WTC11 (cell line): Measurements from ENCODE around the gene CSPG5. TPM values are rescaled to one million over a fixed set of nuclear protein-coding genes. Genes with fewer than 3 reads are reported as not detected.

Source experiments
- ATAC-seq: fragments of 200-7000 bp; cut with Tn5 transposase; 2 replicates; pipeline ENCODE4 v1.10.0; 2021; ENCODE audit warnings: mild to moderate bottlenecking, moderate library complexity
- CTCF ChIA-PET: fragments of 300-600 bp; sonication (Branson Sonifier 250); formaldehyde crosslinking; loops from one replicate; lab custom pipeline; 2021; ENCODE audit warnings: antibody characterized with exemption; lab: Charles Lee
- POLR2A ChIA-PET: fragments of 350-600 bp; sonication (Branson Sonifier 250); formaldehyde crosslinking; loops from one replicate; lab custom pipeline; 2021; ENCODE audit warnings: antibody characterized with exemption; lab: Charles Lee
- DNase-seq: peaks from one replicate; pipeline ENCODE4 v3.0.0; 2021; ENCODE audit warnings: low spot score
- H3K27ac Mint-ChIP-seq: 2 replicates; pipeline ENCODE4 v1.8.0; 2021; ENCODE audit warnings: mixed read lengths
- H3K27me3 Mint-ChIP-seq: 2 replicates; pipeline ENCODE4 v1.8.0; 2021; ENCODE audit warnings: low read depth, mild to moderate bottlenecking, moderate library complexity, mixed read lengths
- H3K36me3 Mint-ChIP-seq: 2 replicates; pipeline ENCODE4 v1.8.0; 2021; ENCODE audit warnings: mixed read lengths
- H3K4me1 Mint-ChIP-seq: 2 replicates; pipeline ENCODE4 v1.8.0; 2022; ENCODE audit warnings: mixed read lengths
- H3K4me3 Mint-ChIP-seq: 2 replicates; pipeline ENCODE4 v1.8.0; 2021; ENCODE audit warnings: mild to moderate bottlenecking, moderate library complexity, mixed read lengths
- H3K9me3 Mint-ChIP-seq: 2 replicates; pipeline ENCODE4 v1.8.0; 2021; ENCODE audit warnings: mixed read lengths
- EMX1 ChIP-seq: fragments of 250-450 bp; sonication (Bioruptor Pico); IDR thresholded peaks from 2 replicates; pipeline ENCODE4 v1.8.0; 2021; ENCODE audit warnings: mild to moderate bottlenecking
- ESRRA ChIP-seq: sonication (generic); formaldehyde crosslinking; IDR thresholded peaks from 2 replicates; pipeline ENCODE4 v1.8.1; 2022; ENCODE audit warnings: mild to moderate bottlenecking, missing genetic modification reagents, borderline replicate concordance
- ETV6 ChIP-seq: sonication (generic); formaldehyde crosslinking; IDR thresholded peaks from 2 replicates; pipeline ENCODE4 v1.8.1; 2022; ENCODE audit warnings: mild to moderate bottlenecking, missing genetic modification reagents
- GABPB1 ChIP-seq: sonication (generic); formaldehyde crosslinking; IDR thresholded peaks from 2 replicates; pipeline ENCODE4 v1.8.1; 2023; ENCODE audit warnings: mild to moderate bottlenecking, missing genetic modification reagents
- HMGA2 ChIP-seq: fragments of 250-450 bp; sonication (Bioruptor Pico); IDR thresholded peaks from 2 replicates; pipeline ENCODE4 v1.4.0; 2021; ENCODE audit warnings: mild to moderate bottlenecking, moderate library complexity
- MYBL2 ChIP-seq: sonication (generic); formaldehyde crosslinking; IDR thresholded peaks from 2 replicates; pipeline ENCODE4 v1.8.1; 2023; ENCODE audit warnings: mild to moderate bottlenecking, moderate library complexity, missing genetic modification reagents
- NFE2L1 ChIP-seq: sonication (generic); formaldehyde crosslinking; IDR thresholded peaks from 2 replicates; pipeline ENCODE4 v1.8.1; 2023; ENCODE audit warnings: missing genetic modification reagents
- NR1H2 ChIP-seq: sonication (generic); formaldehyde crosslinking; IDR thresholded peaks from 2 replicates; pipeline ENCODE4 v1.9.0; 2021; ENCODE audit warnings: mild to moderate bottlenecking, moderate library complexity, missing genetic modification reagents
- NR2C2 ChIP-seq: sonication (generic); formaldehyde crosslinking; IDR thresholded peaks from 2 replicates; pipeline ENCODE4 v1.8.0; 2022; ENCODE audit warnings: mild to moderate bottlenecking, missing genetic modification reagents
- TCF7 ChIP-seq: sonication (generic); formaldehyde crosslinking; IDR thresholded peaks from 2 replicates; pipeline ENCODE4 v1.8.0; 2022; ENCODE audit warnings: mild to moderate bottlenecking, low read depth, missing genetic modification reagents, moderate library complexity
- TEAD4 ChIP-seq: sonication (generic); formaldehyde crosslinking; IDR thresholded peaks from 2 replicates; pipeline ENCODE4 v1.8.0; 2022; ENCODE audit warnings: mild to moderate bottlenecking, missing genetic modification reagents
- TP53 ChIP-seq: sonication (generic); formaldehyde crosslinking; IDR thresholded peaks from 2 replicates; pipeline ENCODE4 v1.8.1; 2023; ENCODE audit warnings: mild to moderate bottlenecking, missing genetic modification reagents
- ZNF423 ChIP-seq: fragments of 250-450 bp; sonication (Bioruptor Pico); IDR thresholded peaks from 2 replicates; pipeline ENCODE4 v2.1.2; 2022; ENCODE audit warnings: mild to moderate bottlenecking, moderate library complexity
- ZNF671 ChIP-seq: fragments of 250-450 bp; sonication (Bioruptor Pico); IDR thresholded peaks from 2 replicates; pipeline ENCODE4 v1.8.0; 2021; ENCODE audit warnings: mild to moderate bottlenecking
- total RNA-seq: library from RNA; stranded (reverse); gene quantifications from 3 replicates; pipeline ENCODE4 v1.2.3, GENCODE V29; 2021
- TF ChIP-seq, protein P1 (sequence below): sonication (generic); formaldehyde crosslinking; IDR thresholded peaks from 2 replicates; pipeline ENCODE4 v1.8.1; 2023; ENCODE audit warnings: mild to moderate bottlenecking, moderate library complexity, missing genetic modification reagents
- TF ChIP-seq, protein P2 (sequence below): fragments of 200-600 bp; IDR thresholded peaks from 2 replicates; pipeline ENCODE4 v1.8.0; 2022; ENCODE audit warnings: antibody characterized with exemption
- TF ChIP-seq, protein P3 (sequence below): sonication (generic); formaldehyde crosslinking; IDR thresholded peaks from 2 replicates; pipeline ENCODE4 v1.8.1; 2022; ENCODE audit warnings: mild to moderate bottlenecking, moderate library complexity, missing genetic modification reagents
- TF ChIP-seq, protein P4 (sequence below): sonication (generic); formaldehyde crosslinking; IDR thresholded peaks from 2 replicates; pipeline ENCODE4 v1.8.0; 2022; ENCODE audit warnings: mild to moderate bottlenecking, missing genetic modification reagents
- TF ChIP-seq, protein P5 (sequence below): sonication (generic); formaldehyde crosslinking; IDR thresholded peaks from 2 replicates; pipeline ENCODE4 v1.8.0; 2023; ENCODE audit warnings: missing genetic modification reagents, mild to moderate bottlenecking, borderline replicate concordance

CSPG5 gene
- total RNA-seq, 1 experiment from 2014 or later, result 3.3 TPM

DNA sequence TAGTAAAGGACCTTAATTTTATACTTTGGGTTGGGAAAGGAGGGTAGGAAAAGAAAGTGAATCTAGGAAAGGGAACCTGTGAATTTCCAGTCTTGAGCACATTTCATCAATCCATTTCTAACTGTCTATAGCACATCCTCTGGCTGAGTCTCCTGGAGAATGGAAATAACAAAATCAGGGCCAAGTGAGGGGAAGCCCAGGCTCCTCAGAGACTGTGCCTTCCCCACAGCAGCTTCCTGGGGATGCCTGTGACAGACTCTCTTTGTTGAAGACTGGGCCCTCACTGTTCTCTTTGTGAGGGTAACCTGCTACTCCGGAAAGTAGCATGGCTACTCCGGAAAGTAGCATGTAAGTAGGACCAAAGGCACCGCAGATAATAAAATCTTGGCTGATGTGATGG lies 22.6 kb upstream of the CSPG5 start (continued):
- TF ChIP-seq, protein P1, sequence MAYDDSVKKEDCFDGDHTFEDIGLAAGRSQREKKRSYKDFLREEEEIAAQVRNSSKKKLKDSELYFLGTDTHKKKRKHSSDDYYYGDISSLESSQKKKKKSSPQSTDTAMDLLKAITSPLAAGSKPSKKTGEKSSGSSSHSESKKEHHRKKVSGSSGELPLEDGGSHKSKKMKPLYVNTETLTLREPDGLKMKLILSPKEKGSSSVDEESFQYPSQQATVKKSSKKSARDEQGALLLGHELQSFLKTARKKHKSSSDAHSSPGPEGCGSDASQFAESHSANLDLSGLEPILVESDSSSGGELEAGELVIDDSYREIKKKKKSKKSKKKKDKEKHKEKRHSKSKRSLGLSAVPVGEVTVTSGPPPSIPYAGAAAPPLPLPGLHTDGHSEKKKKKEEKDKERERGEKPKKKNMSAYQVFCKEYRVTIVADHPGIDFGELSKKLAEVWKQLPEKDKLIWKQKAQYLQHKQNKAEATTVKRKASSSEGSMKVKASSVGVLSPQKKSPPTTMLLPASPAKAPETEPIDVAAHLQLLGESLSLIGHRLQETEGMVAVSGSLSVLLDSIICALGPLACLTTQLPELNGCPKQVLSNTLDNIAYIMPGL, result no peak
- TF ChIP-seq ESRRA (CRISPR knock-in tag), result no peak
- TF ChIP-seq ETV6 (CRISPR knock-in tag), result no peak
- no peak for TF ChIP-seq NR1H2 (CRISPR knock-in tag)
- no peak for TF ChIP-seq GABPB1 (CRISPR knock-in tag)
- TF ChIP-seq ZNF671 (CRISPR knock-in tag), result no peak

DNA sequence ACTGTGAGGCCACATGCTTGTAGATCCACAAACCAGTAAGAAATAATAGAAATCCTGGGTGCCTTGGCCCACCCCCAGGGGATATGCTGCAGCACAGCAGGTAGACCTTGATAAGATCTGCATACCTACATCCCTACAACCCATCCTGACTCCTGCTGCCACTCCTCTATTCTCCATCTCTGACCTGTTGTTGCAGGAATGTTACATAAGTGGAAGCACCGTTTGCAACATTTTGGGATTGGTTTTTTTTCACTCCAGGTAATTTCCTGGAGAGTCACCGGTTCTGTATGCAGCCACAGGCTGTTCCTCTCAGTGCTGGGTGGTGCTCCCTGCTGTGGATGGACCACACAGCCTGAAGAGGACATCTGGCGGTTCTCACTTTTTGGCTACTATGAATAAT lies 16.1 kb upstream of the CSPG5 start:
- H3K36me3 Mint-ChIP-seq, result peaks cover 61% of the 10 kb centered on the region
- no peaks in the 10 kb centered on the region for H3K27me3 Mint-ChIP-seq
- H3K4me1 Mint-ChIP-seq, result 0 out of 2 replicates have a peak, but pooled peaks cover 6% of the 10 kb centered on the region
- DNase-seq (no peak), ATAC-seq (peak; percentile 66)
- no peak overlapping the region for H3K4me3 Mint-ChIP-seq
- no peak for TF ChIP-seq NR2C2 (CRISPR knock-in tag)
- no peak for TF ChIP-seq TP53 (CRISPR knock-in tag)
- no peak for TF ChIP-seq HMGA2
- TF ChIP-seq ZNF423 (CRISPR knock-in tag), result peak; percentile 76
- TF ChIP-seq MYBL2 (CRISPR knock-in tag), result no peak
- TF ChIP-seq, all 79 proteins: peak for 1
- ChIA-PET CTCF (no interaction called here), POLR2A (no interaction called here)
- H3K9me3 Mint-ChIP-seq, result no peaks in the 10 kb centered on the region
- H3K27ac Mint-ChIP-seq, result peak overlapping the region; percentile 59

DNA sequence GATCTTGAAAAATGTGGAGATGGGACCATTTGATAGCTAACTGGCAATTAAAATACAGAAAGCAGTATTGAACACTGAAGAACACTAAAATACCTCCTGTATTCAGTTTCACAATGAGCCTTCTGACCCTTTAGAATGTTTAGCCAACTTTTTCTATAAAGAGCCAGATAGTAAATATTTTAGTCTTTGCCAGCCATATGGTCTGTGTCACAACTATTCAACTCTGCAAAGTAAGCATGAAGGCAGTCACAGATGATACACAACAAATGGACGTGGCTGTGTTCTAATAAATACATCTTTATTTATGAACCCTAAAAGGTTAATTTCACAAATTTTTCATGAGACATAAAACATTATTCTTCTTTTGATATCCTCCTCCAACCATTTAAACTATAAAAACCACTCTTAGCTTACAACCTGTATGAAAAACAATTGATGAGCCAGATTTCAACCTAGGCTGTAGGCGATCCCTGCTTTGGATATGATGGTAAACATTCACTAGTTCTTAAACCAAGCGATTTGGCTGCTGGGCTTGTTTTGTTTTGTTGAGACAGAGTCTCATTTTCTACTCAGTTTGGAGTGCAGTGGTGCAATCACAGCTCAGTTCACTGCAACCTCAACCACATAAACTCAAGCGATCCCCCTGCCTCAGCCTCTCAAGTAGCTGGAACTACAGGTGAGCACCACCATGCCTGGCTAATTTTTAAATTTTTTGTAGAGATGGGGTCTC lies 13.6 kb upstream of the CSPG5 start:
- H3K9me3 Mint-ChIP-seq, result no peaks in the 10 kb centered on the region
- TF ChIP-seq, protein P2, sequence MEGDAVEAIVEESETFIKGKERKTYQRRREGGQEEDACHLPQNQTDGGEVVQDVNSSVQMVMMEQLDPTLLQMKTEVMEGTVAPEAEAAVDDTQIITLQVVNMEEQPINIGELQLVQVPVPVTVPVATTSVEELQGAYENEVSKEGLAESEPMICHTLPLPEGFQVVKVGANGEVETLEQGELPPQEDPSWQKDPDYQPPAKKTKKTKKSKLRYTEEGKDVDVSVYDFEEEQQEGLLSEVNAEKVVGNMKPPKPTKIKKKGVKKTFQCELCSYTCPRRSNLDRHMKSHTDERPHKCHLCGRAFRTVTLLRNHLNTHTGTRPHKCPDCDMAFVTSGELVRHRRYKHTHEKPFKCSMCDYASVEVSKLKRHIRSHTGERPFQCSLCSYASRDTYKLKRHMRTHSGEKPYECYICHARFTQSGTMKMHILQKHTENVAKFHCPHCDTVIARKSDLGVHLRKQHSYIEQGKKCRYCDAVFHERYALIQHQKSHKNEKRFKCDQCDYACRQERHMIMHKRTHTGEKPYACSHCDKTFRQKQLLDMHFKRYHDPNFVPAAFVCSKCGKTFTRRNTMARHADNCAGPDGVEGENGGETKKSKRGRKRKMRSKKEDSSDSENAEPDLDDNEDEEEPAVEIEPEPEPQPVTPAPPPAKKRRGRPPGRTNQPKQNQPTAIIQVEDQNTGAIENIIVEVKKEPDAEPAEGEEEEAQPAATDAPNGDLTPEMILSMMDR, result no peak
- TF ChIP-seq, protein P3, sequence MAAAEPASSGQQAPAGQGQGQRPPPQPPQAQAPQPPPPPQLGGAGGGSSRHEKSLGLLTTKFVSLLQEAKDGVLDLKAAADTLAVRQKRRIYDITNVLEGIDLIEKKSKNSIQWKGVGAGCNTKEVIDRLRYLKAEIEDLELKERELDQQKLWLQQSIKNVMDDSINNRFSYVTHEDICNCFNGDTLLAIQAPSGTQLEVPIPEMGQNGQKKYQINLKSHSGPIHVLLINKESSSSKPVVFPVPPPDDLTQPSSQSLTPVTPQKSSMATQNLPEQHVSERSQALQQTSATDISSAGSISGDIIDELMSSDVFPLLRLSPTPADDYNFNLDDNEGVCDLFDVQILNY (CRISPR knock-in tag), result no peak
- TF ChIP-seq TP53 (CRISPR knock-in tag) (no peak), NFE2L1 (CRISPR knock-in tag) (no peak), TCF7 (CRISPR knock-in tag) (no peak), TEAD4 (CRISPR knock-in tag) (no peak), EMX1 (no peak), NR1H2 (CRISPR knock-in tag) (no peak), MYBL2 (CRISPR knock-in tag) (no peak)
- TF ChIP-seq, protein P4, sequence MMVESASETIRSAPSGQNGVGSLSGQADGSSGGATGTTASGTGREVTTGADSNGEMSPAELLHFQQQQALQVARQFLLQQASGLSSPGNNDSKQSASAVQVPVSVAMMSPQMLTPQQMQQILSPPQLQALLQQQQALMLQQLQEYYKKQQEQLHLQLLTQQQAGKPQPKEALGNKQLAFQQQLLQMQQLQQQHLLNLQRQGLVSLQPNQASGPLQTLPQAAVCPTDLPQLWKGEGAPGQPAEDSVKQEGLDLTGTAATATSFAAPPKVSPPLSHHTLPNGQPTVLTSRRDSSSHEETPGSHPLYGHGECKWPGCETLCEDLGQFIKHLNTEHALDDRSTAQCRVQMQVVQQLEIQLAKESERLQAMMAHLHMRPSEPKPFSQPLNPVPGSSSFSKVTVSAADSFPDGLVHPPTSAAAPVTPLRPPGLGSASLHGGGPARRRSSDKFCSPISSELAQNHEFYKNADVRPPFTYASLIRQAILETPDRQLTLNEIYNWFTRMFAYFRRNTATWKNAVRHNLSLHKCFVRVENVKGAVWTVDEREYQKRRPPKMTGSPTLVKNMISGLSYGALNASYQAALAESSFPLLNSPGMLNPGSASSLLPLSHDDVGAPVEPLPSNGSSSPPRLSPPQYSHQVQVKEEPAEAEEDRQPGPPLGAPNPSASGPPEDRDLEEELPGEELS (CRISPR knock-in tag), result no peak
- TF ChIP-seq, protein P5, sequence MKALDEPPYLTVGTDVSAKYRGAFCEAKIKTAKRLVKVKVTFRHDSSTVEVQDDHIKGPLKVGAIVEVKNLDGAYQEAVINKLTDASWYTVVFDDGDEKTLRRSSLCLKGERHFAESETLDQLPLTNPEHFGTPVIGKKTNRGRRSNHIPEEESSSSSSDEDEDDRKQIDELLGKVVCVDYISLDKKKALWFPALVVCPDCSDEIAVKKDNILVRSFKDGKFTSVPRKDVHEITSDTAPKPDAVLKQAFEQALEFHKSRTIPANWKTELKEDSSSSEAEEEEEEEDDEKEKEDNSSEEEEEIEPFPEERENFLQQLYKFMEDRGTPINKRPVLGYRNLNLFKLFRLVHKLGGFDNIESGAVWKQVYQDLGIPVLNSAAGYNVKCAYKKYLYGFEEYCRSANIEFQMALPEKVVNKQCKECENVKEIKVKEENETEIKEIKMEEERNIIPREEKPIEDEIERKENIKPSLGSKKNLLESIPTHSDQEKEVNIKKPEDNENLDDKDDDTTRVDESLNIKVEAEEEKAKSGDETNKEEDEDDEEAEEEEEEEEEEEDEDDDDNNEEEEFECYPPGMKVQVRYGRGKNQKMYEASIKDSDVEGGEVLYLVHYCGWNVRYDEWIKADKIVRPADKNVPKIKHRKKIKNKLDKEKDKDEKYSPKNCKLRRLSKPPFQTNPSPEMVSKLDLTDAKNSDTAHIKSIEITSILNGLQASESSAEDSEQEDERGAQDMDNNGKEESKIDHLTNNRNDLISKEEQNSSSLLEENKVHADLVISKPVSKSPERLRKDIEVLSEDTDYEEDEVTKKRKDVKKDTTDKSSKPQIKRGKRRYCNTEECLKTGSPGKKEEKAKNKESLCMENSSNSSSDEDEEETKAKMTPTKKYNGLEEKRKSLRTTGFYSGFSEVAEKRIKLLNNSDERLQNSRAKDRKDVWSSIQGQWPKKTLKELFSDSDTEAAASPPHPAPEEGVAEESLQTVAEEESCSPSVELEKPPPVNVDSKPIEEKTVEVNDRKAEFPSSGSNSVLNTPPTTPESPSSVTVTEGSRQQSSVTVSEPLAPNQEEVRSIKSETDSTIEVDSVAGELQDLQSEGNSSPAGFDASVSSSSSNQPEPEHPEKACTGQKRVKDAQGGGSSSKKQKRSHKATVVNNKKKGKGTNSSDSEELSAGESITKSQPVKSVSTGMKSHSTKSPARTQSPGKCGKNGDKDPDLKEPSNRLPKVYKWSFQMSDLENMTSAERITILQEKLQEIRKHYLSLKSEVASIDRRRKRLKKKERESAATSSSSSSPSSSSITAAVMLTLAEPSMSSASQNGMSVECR (CRISPR knock-in tag), result no peak
- H3K27me3 Mint-ChIP-seq, result no peaks in the 10 kb centered on the region
- no peak overlapping the region for H3K27ac Mint-ChIP-seq
- ChIA-PET POLR2A (no interaction called here), CTCF (interaction anchor here (1.4 kb wide), 1 partner anchor 70 kb away, joined by 4 read pairs; no protein-coding TSS in a partner anchor)
- peaks cover 68% of the 10 kb centered on the region for H3K36me3 Mint-ChIP-seq
- ATAC-seq, result no peak
- H3K4me3 Mint-ChIP-seq, result no peak overlapping the region
- 0 out of 2 replicates have a peak, but pooled peaks cover 6% of the 10 kb centered on the region for H3K4me1 Mint-ChIP-seq
- no peak for DNase-seq
